Kidney (tissue), 14 donors: Measurements from ENCODE around the gene MYORG. TPM values are rescaled to one million over a fixed set of nuclear protein-coding genes. Genes with fewer than 3 reads are reported as not detected.

Experiments used
- DNase-seq, 5 donors: peaks; one replicate each; pipeline ENCODE4 v3.0.0-alpha.2; 2013 to 2020
- FAIRE-seq: peaks from 2 replicates; lab custom pipeline; 2012; peaks lifted over from hg19 to GRCh38; lab: Jason Lieb, UNC
- H3K27ac ChIP-seq, 2 donors: one replicate each; pipeline ENCODE4 v1.7.0; 2013; ENCODE audit warnings: low read depth in 2 of 2, low read length in 2 of 2, inconsistent platforms in 1 of 2
- H3K27me3 ChIP-seq: one replicate; pipeline ENCODE4 v1.7.1; 2013; ENCODE audit warnings: low read length, inconsistent platforms; ENCODE audit not compliant: control insufficient read depth, insufficient read depth
- H3K36me3 ChIP-seq, 3 donors: one replicate each; pipeline versions ENCODE4 v1.7.0 to v1.7.1; 2013; ENCODE audit warnings: low read length in 3 of 3, control low read depth in 1 of 3, inconsistent platforms in 1 of 3; ENCODE audit not compliant: insufficient read depth in 3 of 3, control insufficient read depth in 2 of 3
- H3K4me1 ChIP-seq, 3 donors: one replicate each; pipeline versions ENCODE4 v1.7.0 to v1.7.1; 2013; ENCODE audit warnings: low read length in 3 of 3, inconsistent platforms in 1 of 3, low read depth in 1 of 3; ENCODE audit not compliant: control insufficient read depth in 2 of 3, insufficient read depth in 2 of 3
- H3K4me3 ChIP-seq, 3 donors: one replicate each; pipeline versions ENCODE4 v1.7.0 to v1.8.1; 2013; ENCODE audit warnings: low read length in 3 of 3, control low read depth in 1 of 3, inconsistent platforms in 1 of 3
- H3K9ac ChIP-seq, 3 donors: one replicate each; pipeline versions ENCODE4 v1.7.0 to v1.7.1; 2013; ENCODE audit warnings: low read length in 3 of 3, control low read depth in 1 of 3, inconsistent platforms in 1 of 3
- H3K9me3 ChIP-seq, 3 donors: one replicate each; pipeline versions ENCODE4 v1.7.0 to v1.7.1; 2013; ENCODE audit warnings: low read length in 3 of 3, control low read depth in 1 of 3, inconsistent platforms in 1 of 3; ENCODE audit not compliant: control insufficient read depth in 2 of 3, insufficient read depth in 1 of 3
- intact Hi-C: fragments of 100-400 bp; cut with DNase I; formaldehyde crosslinking; loops from one replicate; pipeline ENCODE4 v1.11.1; 2022
- polyA plus RNA-seq: library from polyadenylated mRNA; stranded (reverse); fragments of 350-450 nt; fragmentation: Illumina TruSeq; extraction: RNeasy Lipid Tissue Mini Kit (QIAGEN cat#74804); gene quantifications from one replicate; pipeline ENCODE4 v1.2.3, GENCODE V29; 2014; ENCODE audit warnings: low read depth, low replicate concordance; ENCODE audit not compliant: insufficient read depth
- total RNA-seq: library from RNA; stranded (reverse); fragmentation: NEBNext Ultra II Directional; extraction: Animal tissue kit (Norgen Biotek cat#: 25700); gene quantifications from one replicate; pipeline ENCODE4 v1.2.1, GENCODE V29; 2021
- TF ChIP-seq, protein P1 (sequence below): IDR thresholded peaks from 3 replicates; pipeline ENCODE4 v1.5.1; 2012; ENCODE audit warnings: mild to moderate bottlenecking, moderate library complexity, borderline replicate concordance; ENCODE audit not compliant: insufficient read depth; ENCODE audit errors: extremely low read depth
- donor health status: control.
- donor health status: control.
- donor health status: control.
- donor health status: control.
- donor health status: control.
- donor health status: DM: yes; HTN: yes; CAD: no.
- donor health status: Normal renal cell carcinoma (clear cell type).

The MYORG gene
- total and polyA plus RNA-seq, 2 donors from 2014 or later, result 8.1 to 13.5 TPM

DNA sequence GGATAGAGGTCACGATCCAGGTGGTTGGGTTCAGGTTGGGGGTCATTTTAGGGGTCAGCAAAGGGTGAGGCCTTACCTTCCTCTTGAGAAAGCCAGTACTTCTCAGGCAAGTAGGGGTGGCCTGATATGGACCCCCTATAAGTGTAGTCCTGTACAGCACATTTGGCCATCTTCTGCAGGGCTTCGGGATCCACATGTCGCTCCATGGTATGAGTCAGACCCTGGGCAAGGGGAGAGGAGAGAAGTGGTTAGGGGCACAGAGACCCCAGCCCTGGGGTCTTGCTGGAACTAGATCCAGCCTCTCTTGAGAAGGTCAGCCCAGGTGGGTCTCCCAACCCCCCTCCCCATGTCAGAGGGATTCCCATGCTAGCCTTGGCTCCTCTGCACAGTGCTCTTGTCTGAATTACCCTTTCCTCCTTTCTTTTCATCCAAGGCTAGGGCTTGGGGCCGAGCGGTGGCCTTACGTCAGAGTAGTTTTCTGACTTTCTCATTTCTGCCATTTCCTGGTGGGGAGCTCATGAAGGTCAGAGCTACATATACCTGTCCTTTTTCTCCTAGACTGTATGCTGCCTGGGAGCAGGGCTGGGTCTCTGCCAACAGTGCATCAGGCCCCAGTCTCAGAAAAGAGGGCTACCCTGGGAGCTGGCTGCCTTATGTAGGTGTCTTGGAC is 9.0 kb upstream of the MYORG start:
- Histone ChIP-seq H3K4me3 (no peak overlapping the region), H3K4me1 (no peaks in the 10 kb centered on the region), H3K9me3 (no peaks in the 10 kb centered on the region), H3K9ac (no peak overlapping the region), H3K27ac (no peak overlapping the region), H3K27me3 (no peaks in the 10 kb centered on the region), H3K36me3 (no peaks in the 10 kb centered on the region)
- TF ChIP-seq, protein P1, sequence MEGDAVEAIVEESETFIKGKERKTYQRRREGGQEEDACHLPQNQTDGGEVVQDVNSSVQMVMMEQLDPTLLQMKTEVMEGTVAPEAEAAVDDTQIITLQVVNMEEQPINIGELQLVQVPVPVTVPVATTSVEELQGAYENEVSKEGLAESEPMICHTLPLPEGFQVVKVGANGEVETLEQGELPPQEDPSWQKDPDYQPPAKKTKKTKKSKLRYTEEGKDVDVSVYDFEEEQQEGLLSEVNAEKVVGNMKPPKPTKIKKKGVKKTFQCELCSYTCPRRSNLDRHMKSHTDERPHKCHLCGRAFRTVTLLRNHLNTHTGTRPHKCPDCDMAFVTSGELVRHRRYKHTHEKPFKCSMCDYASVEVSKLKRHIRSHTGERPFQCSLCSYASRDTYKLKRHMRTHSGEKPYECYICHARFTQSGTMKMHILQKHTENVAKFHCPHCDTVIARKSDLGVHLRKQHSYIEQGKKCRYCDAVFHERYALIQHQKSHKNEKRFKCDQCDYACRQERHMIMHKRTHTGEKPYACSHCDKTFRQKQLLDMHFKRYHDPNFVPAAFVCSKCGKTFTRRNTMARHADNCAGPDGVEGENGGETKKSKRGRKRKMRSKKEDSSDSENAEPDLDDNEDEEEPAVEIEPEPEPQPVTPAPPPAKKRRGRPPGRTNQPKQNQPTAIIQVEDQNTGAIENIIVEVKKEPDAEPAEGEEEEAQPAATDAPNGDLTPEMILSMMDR, result no peak
- intact Hi-C loops, result no loop called here
- DNase-seq (no peak), FAIRE-seq (no peak)

DNA sequence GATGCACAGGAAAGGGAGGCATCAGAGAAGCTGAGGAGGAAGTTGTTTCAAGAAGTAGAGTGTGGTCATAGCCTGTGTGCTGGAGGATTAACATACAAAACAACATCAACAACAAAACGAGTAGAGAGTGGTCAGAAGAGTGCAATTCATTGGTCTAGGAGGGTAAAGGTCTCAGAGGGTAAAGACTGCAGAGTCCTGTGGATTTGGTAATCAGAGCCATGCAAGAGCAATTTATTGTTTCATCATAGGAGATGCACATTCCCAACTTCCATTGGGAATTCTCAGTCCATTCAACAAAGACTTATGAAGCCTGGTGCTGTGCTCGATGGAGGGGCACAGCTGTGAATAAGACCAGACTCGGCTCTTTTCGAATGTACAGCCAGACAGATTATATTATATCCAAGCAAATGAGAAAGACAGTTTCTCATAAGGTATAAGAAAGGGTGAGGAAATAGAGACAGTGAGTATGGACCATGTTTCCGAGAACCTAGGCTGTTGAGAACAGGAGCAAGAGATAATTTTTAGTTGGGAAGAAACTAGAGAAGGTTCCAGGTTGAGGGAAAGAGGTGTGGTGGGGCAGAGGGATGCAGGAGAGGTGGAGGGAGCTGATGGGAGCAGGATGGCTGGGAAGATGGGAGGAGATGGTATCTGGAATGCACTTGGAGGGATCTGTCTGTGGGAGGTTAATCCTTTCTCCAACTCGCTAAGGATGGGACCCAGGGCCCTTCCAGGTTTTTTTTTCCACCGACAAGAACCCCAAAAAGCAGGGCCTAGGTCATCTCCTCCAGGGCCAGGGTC is 7.9 kb upstream of the MYORG start:
- peaks cover 0 to 9% (median 6%) of the 10 kb centered on the region in 3 donors for H3K4me1 ChIP-seq
- DNase-seq (no peak), FAIRE-seq (no peak)
- no peak overlapping the region for H3K27ac ChIP-seq
- no peaks in the 10 kb centered on the region for H3K36me3 ChIP-seq
- TF ChIP-seq, protein P1, result no peak
- no peak overlapping the region for H3K9ac ChIP-seq
- no peaks in the 10 kb centered on the region for H3K9me3 ChIP-seq
- intact Hi-C loops, result no loop called here
- H3K27me3 ChIP-seq, result no peaks in the 10 kb centered on the region
- H3K4me3 ChIP-seq, result no peak overlapping the region

DNA sequence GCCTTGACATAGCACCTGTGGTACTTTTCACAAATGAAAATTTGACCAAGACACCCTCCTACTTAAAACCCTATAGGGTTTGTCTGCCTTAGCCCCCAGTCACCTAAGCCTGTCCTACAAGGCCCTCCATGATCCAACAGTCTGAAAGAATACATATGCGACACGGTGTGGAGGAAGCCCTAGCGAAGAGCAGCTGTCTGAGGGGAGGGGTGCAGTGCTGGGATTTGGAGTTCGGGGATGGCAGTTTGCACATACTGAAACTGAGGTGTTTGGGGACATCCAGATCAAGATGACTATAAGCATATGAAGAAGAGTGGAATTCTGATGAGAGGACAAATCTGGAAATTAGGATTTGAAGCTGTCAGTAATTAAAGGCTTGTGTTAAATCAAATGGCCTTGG is 7.2 kb upstream of the MYORG start:
- no peak overlapping the region for H3K27ac ChIP-seq
- H3K9ac ChIP-seq, result no peak overlapping the region
- H3K4me1 ChIP-seq, result peaks cover 0 to 13% (median 6%) of the 10 kb centered on the region in 3 donors
- H3K9me3 ChIP-seq, result no peaks in the 10 kb centered on the region
- no peak overlapping the region for H3K4me3 ChIP-seq
- no peaks in the 10 kb centered on the region for H3K27me3 ChIP-seq
- TF ChIP-seq, protein P1, result no peak
- no peak for FAIRE-seq
- no peak for DNase-seq
- no peaks in the 10 kb centered on the region for H3K36me3 ChIP-seq
- intact Hi-C loops, result no loop called here
